Urinary bladder (tissue), 2 donors: Measurements from ENCODE around the gene PRSS2. TPM values are rescaled to one million over a fixed set of nuclear protein-coding genes. Genes with fewer than 3 reads are reported as not detected.

Experiments
- polyA plus RNA-seq: library from polyadenylated mRNA; stranded (reverse); fragments of 200-250 nt; gene quantifications from one replicate; pipeline ENCODE4 v1.2.3, GENCODE V29; 2013
- small RNA-seq: library from RNA; depleted of rRNA; stranded (forward); fragments of <200 nt; gene quantifications from one replicate; pipeline ENCODE3, GENCODE V24; 2014
- total RNA-seq: library from RNA; depleted of rRNA; stranded (reverse); fragments of >200 nt; gene quantifications from one replicate; pipeline ENCODE4 v1.2.3, GENCODE V29; 2014
- donor health status: healthy.

The PRSS2 gene
- total and polyA plus RNA-seq, 2 donors = 3.2 TPM; not detected in 1

Small RNAs within 50 kb of the gene (small RNA-seq; reads per million reads assigned to genes)
- gene TRBD1 = not detected
- gene TRBJ1-1 = not detected
- not detected for gene TRBJ1-2
- not detected for gene TRBJ1-3
- gene TRBJ1-4 = not detected
- not detected for gene TRBJ1-5
- not detected for gene TRBJ1-6
- not detected for gene TRBJ2-1
- gene TRBJ2-2 = not detected
- gene TRBJ2-2P = not detected
- gene TRBJ2-3 = not detected
- gene TRBJ2-4 = not detected
- not detected for gene TRBJ2-5
- gene TRBJ2-6 = not detected
- not detected for gene TRBJ2-7

Other genes starting within 250 kb of the PRSS2 start
- gene PRSS1, start 21.5 kb upstream of the PRSS2 start, total RNA-seq = not detected
- 3.0 TPM for gene PRSS1, start 21.5 kb upstream of the PRSS2 start, polyA plus RNA-seq
- gene EPHB6, start 84.1 kb downstream of the PRSS2 start, total RNA-seq = 10.8 TPM
- gene EPHB6, start 84.1 kb downstream of the PRSS2 start, polyA plus RNA-seq = 23.4 TPM
- gene TRPV6, start 114.8 kb downstream of the PRSS2 start, total RNA-seq = 0.74 TPM
- gene TRPV6, start 114.8 kb downstream of the PRSS2 start, polyA plus RNA-seq = 0.32 TPM
- 0.26 TPM for gene TRPV5, start 162.8 kb downstream of the PRSS2 start, total RNA-seq
- not detected for gene TRPV5, start 162.8 kb downstream of the PRSS2 start, polyA plus RNA-seq
- not detected for gene LLCFC1, start 168.5 kb downstream of the PRSS2 start, total RNA-seq
- gene LLCFC1, start 168.5 kb downstream of the PRSS2 start, polyA plus RNA-seq = not detected
- 0.16 TPM for gene KEL, start 191.4 kb downstream of the PRSS2 start, total RNA-seq
- gene KEL, start 191.4 kb downstream of the PRSS2 start, polyA plus RNA-seq = 0.18 TPM